Ascending aorta (tissue), 2 donors: ENCODE data around the gene NOTUM. TPM values are rescaled to one million over a fixed set of nuclear protein-coding genes. Genes with fewer than 3 reads are reported as not detected.

Experiments used
- DNase-seq, 2 donors: peaks; one replicate each; pipeline ENCODE4 v3.0.0-alpha.2; 2019; ENCODE audit warnings: low spot score in 2 of 2
- H3K27ac ChIP-seq, 2 donors: fragments of 200-600 bp; sonication (generic); one replicate each; pipeline ENCODE4 v1.5.1; 2016 to 2017; ENCODE audit warnings: mild to moderate bottlenecking in 1 of 2
- H3K27me3 ChIP-seq: fragments of 200-600 bp; sonication (generic); one replicate; pipeline ENCODE4 v1.5.1; 2017
- H3K36me3 ChIP-seq, 2 donors: fragments of 200-600 bp; sonication (generic); one replicate each; pipeline ENCODE4 v1.5.1; 2016
- H3K4me1 ChIP-seq, 2 donors: fragments of 200-600 bp; sonication (generic); one replicate each; pipeline ENCODE4 v1.5.1; 2016 to 2017; ENCODE audit warnings: mild to moderate bottlenecking in 1 of 2
- H3K4me3 ChIP-seq, 2 donors: fragments of 200-600 bp; sonication (generic); one replicate each; pipeline ENCODE4 v1.5.1; 2016 to 2017; ENCODE audit warnings: mild to moderate bottlenecking in 1 of 2
- H3K9me3 ChIP-seq, 2 donors: fragments of 200-600 bp; sonication (generic); one replicate each; pipeline ENCODE4 v1.5.1; 2016
- intact Hi-C: fragments of 100-400 bp; cut with DNase I; formaldehyde crosslinking; loops from one replicate; pipeline ENCODE4 v1.15.1; 2023
- total RNA-seq: library from RNA; depleted of rRNA; stranded (reverse); fragments of >200 nt; gene quantifications from one replicate; pipeline ENCODE4 v1.1.0, GENCODE V29; 2016
- TF ChIP-seq, protein P1 (sequence below), 3 experiments: fragments of 200-600 bp in 2 of 3; fragments of 450-650 bp in 1 of 3; sonication (generic) in 2 of 3; IDR thresholded peaks; one replicate each; pipeline ENCODE4 v1.5.1; 2016 to 2019; ENCODE audit warnings: antibody characterized with exemption in 3 of 3, mild to moderate bottlenecking in 1 of 3, moderate library complexity in 1 of 3

NOTUM gene
- total RNA-seq, 1 donor from 2014 or later = not detected

DNA sequence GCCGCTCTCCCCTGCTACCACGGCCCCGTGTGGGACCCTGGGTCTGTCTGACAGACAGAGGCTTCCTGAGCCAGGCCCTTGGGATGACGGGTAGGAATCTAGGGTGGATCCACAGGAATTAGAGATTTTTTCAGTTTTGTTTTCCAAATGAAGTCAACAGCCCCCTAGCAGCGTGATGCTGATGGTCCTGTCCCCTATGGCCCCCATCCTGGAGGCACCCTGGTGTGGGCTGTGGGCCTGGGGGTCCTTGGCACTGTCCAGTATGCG, 46.2 kb upstream of the NOTUM start:
- Histone ChIP-seq H3K9me3 (no peaks in the 10 kb centered on the region), H3K4me3 (no peak overlapping the region), H3K4me1 (peaks cover 19 to 46% of the 10 kb centered on the region in 2 donors), H3K27me3 (no peaks in the 10 kb centered on the region), H3K27ac (peak overlapping the region; percentile 56 to 58), H3K36me3 (no peaks in the 10 kb centered on the region)
- intact Hi-C loops = no loop called here
- no peak for DNase-seq
- TF ChIP-seq, protein P1, sequence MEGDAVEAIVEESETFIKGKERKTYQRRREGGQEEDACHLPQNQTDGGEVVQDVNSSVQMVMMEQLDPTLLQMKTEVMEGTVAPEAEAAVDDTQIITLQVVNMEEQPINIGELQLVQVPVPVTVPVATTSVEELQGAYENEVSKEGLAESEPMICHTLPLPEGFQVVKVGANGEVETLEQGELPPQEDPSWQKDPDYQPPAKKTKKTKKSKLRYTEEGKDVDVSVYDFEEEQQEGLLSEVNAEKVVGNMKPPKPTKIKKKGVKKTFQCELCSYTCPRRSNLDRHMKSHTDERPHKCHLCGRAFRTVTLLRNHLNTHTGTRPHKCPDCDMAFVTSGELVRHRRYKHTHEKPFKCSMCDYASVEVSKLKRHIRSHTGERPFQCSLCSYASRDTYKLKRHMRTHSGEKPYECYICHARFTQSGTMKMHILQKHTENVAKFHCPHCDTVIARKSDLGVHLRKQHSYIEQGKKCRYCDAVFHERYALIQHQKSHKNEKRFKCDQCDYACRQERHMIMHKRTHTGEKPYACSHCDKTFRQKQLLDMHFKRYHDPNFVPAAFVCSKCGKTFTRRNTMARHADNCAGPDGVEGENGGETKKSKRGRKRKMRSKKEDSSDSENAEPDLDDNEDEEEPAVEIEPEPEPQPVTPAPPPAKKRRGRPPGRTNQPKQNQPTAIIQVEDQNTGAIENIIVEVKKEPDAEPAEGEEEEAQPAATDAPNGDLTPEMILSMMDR (IDR thresholded peaks at IDR 0.05) = no peak

DNA sequence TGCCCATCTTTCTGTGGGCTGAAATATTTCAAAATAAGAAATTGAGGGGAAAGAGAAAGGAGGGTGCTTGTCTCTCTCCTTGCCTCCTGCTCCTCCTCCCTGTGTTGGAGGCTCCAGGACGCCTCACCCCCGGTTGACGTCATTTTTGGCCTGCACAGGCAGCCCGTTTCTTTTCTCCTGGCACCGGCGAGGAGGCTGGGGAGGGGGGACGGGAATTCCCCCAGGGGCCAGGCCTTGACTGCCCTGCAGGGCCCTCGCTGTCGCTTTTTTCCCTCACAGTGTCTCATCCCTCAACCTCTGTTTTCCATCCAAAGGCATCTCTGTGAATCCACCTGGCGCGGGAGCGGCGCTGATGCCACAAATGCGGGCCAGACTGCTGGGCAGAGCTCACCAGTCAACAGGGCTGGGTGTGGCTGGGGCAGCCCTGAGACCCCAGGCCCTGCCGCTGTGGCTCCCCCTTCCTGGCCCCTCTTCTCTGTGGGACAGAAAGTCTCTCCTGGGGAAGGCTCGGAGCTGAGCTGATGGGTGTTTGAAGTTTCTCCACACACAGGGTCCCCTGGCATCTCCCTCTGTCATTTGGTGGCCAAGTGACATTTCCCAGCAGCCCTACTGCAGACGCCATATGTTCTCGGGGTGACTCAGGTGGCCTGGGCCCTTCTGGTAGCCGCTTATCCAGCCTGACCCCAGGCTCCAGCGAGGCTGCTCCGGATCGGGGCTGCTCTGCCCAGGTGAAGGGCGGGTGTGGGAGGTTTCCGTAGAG, 45.7 kb upstream of the NOTUM start:
- peaks cover 19 to 46% of the 10 kb centered on the region in 2 donors for H3K4me1 ChIP-seq
- no peaks in the 10 kb centered on the region for H3K36me3 ChIP-seq
- H3K9me3 ChIP-seq = no peaks in the 10 kb centered on the region
- peak in 1 of 2 donors; percentile 80 for DNase-seq
- H3K27ac ChIP-seq = peak overlapping the region; percentile 56 to 58
- TF ChIP-seq, protein P1 (IDR thresholded peaks at IDR 0.05) = no peak
- peak overlapping the region in 1 of 2 donors; percentile 9 for H3K4me3 ChIP-seq
- H3K27me3 ChIP-seq = no peaks in the 10 kb centered on the region
- intact Hi-C loops = no loop called here

DNA sequence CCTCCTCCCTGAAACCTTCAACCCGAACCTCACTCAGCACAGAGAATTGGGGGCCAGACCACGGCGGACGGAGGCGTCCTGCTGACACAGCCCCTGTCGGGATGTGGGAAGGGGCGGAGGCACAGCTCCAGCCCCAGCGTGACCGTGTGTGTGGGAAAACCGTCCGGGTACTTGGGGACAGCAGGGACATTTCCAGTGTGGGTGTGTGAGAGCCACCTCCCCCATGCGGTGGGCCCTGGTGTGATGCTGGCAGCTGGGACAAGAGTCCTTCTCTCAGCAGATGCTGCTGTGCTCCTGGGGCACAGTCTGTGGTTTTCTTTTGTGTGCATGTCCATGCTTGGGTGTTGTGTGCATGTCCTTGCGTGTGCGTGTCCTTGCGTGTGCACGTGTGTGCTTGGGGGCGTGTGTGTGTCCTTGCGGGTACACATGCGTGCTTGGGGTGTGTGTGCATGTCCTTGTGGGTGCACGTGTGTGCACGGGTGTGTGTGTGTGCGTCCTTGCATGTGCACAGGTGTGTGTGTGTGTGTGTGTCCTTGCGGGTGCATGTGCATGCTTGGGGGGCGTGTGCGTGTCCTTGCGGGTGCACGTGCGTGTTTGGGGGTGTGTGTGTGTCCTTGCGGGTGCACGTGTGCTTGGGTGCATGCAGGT, 44.8 kb upstream of the NOTUM start:
- no peaks in the 10 kb centered on the region for H3K36me3 ChIP-seq
- intact Hi-C loops = no loop called here
- H3K27me3 ChIP-seq = no peaks in the 10 kb centered on the region
- TF ChIP-seq, protein P1 (IDR thresholded peaks at IDR 0.05) = no peak
- no peak overlapping the region for H3K4me3 ChIP-seq
- H3K9me3 ChIP-seq = no peaks in the 10 kb centered on the region
- H3K27ac ChIP-seq = peak overlapping the region in 1 of 2 donors; percentile 85
- peaks cover 19 to 46% of the 10 kb centered on the region in 2 donors for H3K4me1 ChIP-seq
- no peak for DNase-seq

DNA sequence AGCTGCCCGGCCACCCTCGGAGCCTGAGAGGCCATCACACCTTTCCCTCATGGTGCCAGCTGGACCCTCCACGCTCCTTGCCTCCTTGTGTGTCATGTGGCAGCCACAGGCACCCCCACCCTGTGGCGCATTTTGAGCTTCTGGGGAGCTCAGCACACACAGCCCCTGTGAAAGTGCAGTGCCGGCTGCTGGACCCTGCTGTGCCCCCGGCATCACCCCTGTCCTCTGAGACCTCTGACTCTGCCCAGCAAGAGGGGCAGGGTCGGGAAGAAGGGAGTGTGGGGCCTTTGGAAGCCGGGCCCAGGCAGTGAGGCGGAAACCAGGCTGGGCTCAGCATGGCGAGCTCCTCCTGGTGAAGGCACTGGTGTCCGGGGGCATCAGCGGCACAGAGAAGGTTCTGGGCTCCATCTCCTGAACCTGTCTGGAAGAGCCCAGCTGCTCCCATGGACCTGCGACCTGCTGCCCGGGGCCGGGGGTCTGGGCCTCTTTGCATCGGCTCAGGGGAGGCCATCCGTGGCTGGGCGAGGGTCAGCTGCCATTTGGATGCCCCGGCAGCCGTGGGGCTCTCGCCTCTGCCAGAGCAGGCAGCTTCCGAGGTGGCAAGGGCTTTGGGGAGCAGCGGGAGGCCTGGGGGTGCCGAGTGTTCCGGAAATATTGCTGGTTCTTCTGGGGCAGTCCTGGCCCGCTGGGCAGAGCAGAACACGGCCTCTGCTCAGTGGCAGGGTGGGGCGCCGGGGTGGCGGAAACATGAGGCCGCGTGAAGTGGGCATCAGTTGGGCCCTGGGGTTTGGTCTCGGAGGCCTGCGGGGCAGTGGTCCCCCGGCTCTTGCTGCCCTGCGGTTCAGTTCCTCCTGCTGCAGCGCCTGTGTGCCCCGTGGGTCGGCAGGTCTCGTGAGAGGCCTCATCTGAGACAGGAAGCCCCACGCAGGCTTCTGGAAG, 43.8 kb upstream of the NOTUM start:
- Histone ChIP-seq H3K27me3 (no peaks in the 10 kb centered on the region), H3K4me1 (peaks cover 19 to 46% of the 10 kb centered on the region in 2 donors), H3K36me3 (no peaks in the 10 kb centered on the region), H3K27ac (peak overlapping the region; percentile 76 to 85), H3K4me3 (no peak overlapping the region), H3K9me3 (no peaks in the 10 kb centered on the region)
- intact Hi-C loops = loop anchor here (1.0 kb wide), 1 partner anchor 18 kb away; the partner anchor contains the start of gene CENPX
- TF ChIP-seq, protein P1 (IDR thresholded peaks at IDR 0.05) = no peak
- no peak for DNase-seq
